Astrocyte of the spinal cord (primary cell): ENCODE measurements around the gene NELL2.

ENCODE experiments used
- DNase-seq: peaks from one replicate; pipeline ENCODE4 v3.0.0; 2011; ENCODE audit warnings: low read depth, low spot score
- H3K4me3 ChIP-seq: 2 replicates; pipeline ENCODE4 v1.5.1; 2011; ENCODE audit warnings: low read depth, mild to moderate bottlenecking, low read length, moderate library complexity
- in situ Hi-C: cut with HindIII; loops from 2 replicates; pipeline ENCODE4 v1.10.0; 2017; ENCODE audit warnings: low sequenced_read_pairs
- TF ChIP-seq, protein P1 (sequence below): IDR thresholded peaks from 2 replicates; pipeline ENCODE4 v1.5.1; 2012; ENCODE audit warnings: low read depth, mild to moderate bottlenecking, low read length, inconsistent platforms

NELL2 gene

DNA sequence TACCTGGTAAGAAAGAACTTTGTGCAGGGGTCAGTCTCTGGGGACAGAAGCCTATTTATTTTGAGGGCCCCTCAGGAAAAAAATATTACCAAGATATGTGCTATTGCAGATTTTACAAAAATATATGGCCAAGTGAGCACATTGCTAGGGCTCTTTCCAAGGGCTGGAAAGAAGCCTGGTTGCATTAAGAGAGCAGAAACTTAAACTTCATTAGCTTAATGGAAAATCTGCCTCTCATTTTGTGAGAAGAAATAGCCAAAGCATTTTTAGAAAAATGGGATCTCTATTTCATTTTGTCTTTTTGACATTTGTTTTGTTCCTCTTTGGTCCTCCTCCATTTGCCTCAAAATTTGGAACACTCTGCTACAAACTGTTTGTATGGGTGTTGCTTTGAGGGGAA lies 283.5 kb downstream of the NELL2 start:
- DNase-seq: no peak
- TF ChIP-seq, protein P1, sequence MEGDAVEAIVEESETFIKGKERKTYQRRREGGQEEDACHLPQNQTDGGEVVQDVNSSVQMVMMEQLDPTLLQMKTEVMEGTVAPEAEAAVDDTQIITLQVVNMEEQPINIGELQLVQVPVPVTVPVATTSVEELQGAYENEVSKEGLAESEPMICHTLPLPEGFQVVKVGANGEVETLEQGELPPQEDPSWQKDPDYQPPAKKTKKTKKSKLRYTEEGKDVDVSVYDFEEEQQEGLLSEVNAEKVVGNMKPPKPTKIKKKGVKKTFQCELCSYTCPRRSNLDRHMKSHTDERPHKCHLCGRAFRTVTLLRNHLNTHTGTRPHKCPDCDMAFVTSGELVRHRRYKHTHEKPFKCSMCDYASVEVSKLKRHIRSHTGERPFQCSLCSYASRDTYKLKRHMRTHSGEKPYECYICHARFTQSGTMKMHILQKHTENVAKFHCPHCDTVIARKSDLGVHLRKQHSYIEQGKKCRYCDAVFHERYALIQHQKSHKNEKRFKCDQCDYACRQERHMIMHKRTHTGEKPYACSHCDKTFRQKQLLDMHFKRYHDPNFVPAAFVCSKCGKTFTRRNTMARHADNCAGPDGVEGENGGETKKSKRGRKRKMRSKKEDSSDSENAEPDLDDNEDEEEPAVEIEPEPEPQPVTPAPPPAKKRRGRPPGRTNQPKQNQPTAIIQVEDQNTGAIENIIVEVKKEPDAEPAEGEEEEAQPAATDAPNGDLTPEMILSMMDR: no peak
- no peak overlapping the region for H3K4me3 ChIP-seq
- in situ Hi-C loops: no loop called here

DNA sequence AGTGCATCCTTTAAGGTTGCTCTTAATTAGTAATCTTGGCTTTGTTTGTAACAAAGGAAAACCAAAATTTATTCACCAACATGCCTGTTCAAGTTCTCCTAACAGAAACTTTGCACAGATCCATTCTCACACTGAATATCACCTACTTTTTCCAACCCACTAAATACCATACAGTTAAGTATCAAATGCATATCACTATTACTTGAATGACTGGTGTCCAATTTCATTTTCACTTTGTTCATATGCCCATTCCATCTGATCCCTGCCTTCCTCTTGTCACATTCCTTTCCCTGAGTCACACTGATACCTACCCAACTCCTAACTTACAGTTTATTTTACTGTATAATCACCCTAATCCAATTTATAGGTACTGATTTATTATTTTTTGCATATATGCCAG lies 286.4 kb downstream of the NELL2 start:
- TF ChIP-seq, protein P1: no peak
- no peak for DNase-seq
- in situ Hi-C loops: no loop called here
- H3K4me3 ChIP-seq: no peak overlapping the region

DNA sequence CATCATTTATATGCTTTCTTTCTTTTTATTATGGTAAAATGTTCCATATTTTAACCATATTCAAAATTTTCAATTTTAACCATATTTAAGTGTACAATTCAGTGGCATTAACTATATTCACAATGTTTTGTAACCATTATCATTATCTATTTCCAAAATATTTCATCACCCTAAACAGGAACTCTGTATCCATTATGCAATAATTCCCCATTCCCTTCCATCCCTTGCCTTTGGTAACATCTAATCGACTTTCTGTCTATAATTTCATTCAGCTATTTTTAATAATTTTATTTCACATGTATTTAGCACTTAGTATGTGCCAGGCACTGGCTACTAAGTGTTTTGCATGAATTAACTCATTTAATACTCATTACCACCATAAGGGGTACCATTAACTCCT lies 287.5 kb downstream of the NELL2 start:
- no peak for DNase-seq
- TF ChIP-seq, protein P1: no peak
- in situ Hi-C loops: no loop called here
- no peak overlapping the region for H3K4me3 ChIP-seq

DNA sequence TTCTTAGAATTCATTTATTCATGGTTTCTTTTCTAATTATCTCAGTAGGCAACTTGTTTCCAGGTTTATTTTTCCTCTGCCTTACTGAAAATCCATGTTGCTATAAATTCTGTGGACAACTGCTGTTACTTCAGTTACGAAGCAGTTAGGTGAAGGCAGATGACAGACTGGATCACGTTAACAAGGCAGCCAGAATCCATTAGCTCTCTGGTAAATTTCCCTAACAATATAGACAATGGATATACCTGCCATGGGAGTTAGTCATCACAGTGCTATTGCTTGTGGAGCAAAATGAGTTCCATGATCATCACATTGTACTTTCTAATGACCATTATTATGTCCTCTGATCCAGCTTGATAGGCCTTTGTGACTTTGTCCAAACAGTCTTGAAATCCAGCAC lies 291.5 kb downstream of the NELL2 start:
- TF ChIP-seq, protein P1: no peak
- in situ Hi-C loops: no loop called here
- no peak for DNase-seq
- H3K4me3 ChIP-seq: no peak overlapping the region

DNA sequence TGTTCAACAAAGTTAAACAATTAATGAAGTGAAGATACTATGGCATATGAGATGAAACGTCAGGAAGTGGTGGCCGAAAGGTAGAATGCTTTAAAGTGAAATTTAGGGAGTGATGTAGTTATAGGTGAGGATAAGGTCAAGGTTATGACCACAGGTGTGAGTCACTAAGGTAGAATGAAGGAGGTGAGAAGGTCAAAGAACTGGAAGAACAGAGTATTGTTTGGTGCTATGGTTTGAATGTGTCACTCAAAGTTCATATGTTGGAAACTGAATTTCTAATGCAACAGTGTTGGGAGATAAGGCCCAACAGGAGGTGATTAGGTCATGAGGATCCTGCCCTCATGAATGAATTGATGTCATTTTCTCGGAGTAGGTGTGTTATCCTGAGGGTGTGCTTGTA lies 293.6 kb downstream of the NELL2 start:
- H3K4me3 ChIP-seq: no peak overlapping the region
- DNase-seq: no peak
- TF ChIP-seq, protein P1: no peak
- in situ Hi-C loops: no loop called here

DNA sequence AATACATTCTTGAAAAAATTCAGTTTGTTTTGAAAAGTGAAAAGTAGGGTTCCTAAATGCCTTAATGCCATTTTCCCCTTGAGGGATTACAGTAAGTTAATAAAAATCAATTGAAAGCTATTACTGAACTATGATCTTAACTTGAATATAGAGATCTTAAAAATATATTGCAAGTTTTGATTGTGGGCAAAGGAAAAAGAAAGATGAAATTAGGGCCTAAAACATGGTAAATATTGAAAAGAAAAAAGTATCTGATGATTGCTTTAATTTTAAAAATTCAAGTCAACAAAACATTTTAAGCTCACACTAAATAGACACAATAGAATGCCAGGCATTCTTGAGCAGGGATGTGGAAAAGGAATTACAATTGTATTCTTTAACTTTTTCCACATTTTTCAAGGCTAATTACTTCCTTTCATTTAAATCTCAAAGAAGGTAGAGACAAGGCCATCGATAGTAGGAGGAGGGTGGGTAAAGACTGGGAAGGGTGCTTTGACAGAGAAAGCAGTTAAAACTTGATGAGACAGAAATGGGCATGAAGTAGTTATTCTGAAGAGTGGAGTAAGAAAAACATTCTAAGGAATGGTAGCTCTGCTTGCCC lies 294.4 kb downstream of the NELL2 start:
- in situ Hi-C loops: no loop called here
- no peak for DNase-seq
- no peak overlapping the region for H3K4me3 ChIP-seq
- TF ChIP-seq, protein P1: no peak

DNA sequence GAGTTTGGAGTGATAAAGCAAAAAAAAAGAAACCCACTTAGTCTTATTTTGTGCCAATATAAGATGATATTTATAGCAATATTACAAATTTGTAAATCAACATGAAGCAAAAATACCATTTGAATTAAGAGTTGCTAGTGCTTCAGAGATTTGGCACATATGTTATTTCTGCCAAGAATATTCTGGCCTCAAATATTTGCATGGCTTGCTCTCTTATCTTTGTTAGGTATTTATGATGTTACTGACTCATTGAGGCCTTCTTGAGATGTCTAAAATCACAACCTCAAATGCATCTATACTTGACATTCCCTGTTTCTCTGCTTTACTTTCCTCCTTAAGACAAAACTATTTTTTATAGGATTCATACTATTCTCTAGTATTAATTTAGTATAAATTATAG lies 301.5 kb downstream of the NELL2 start:
- H3K4me3 ChIP-seq: no peak overlapping the region
- DNase-seq: peak; percentile 1
- in situ Hi-C loops: no loop called here
- TF ChIP-seq, protein P1: no peak
